ENCODE results near the gene POU2F1.
A peak's percentile ranks its signal among the peaks of the same experiment; 100 is the strongest.
"Not testable (repeated sequence)": the region's sequence is repeated elsewhere in the genome, so short reads cannot be mapped to it uniquely, and the experiment has no call there.

Gene POU2F1

GRCh38 chr1:167205306-167206050 lies 15.2 kb upstream of the POU2F1 start:
- not testable (repeated sequence) for DNase-seq (ENCODE audit: low read depth)

DNA sequence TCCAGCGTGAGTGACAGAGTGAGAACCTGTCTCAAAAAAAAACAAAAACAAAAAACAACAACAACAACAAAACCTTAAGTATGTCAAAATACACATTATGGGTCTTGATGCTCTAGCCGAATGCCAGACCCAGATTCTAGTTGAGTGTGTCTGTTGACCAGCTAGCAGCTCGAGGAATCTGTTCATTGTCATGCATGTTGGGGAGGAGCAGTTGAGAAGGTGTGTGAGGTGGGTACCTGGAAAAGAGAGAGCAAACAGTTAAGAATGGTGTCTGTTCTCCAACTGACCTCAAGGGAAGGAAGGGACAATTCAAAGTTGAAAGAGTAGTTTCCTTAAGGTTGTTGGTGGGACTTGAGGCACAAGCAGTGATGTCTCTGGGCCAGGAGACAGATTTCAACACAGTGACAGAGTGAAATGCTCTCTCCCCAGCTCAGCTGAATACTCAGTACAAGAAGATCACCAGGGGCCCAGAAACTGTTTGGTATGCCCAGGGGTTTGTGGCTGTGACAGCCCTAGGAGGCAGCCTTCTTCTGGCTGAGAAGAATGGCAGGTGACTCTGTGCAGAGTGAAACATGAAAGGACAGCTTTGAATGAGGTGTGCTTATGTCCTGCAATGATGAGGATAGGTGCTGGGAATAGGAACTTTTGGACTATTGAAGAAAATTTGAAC lies 14.4 kb upstream of the POU2F1 start:
- DNase-seq (ENCODE audit: low read depth) = no peak

DNA sequence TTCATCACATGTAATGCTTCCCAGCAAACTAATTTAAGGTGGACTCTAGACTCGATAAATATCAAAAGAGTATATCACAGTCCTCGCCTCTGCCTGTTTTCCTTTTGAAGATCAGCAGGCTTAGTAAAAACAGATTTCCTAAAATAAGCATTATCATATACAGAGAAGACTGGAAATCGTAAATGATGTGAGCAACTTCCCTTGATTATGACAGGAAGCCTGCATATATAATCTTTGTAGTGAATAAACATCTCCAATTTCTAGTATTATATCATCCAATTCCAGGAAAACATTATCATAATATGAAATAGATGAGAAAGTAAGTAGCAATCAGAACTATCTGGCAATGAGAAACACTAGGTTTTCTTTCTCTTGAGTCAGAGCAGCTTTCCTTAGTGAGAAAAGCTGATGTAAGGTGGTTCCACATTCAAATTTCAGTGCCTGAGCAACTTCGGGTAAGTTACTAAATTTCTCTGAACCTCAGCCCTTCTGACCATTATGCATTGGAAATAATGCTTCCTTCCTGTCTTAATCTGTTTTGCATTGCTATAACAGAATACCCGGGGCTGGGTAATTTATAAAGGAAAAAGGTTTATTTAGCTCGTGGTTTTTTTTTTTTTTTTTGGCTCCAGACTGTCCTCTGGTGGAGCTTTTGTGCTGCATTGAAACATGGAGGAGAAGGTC lies 12.6 kb upstream of the POU2F1 start:
- no peak for DNase-seq (ENCODE audit: low read depth)

DNA sequence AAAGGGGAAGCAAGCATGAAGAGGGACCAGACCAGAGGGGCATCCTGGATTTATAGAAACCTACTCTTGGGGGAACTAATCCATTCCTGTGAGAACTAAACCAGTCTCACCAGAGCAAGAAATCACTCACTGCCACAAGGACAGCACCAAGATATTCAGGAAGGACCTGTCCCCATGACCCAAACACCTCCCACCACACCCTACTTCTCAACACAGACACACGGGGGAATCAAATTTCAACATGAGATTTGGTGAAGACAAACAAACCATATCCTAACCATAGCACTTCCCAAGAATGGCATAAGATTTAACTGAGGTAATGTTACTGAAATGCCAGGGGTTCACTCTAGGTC lies 12.1 kb upstream of the POU2F1 start:
- DNase-seq (ENCODE audit: low read depth) = no peak

- no peak for DNase-seq (ENCODE audit: low read depth)
Measured at GRCh38 chr1:167209044-167209443, 11.6 kb upstream of the POU2F1 start.

DNA sequence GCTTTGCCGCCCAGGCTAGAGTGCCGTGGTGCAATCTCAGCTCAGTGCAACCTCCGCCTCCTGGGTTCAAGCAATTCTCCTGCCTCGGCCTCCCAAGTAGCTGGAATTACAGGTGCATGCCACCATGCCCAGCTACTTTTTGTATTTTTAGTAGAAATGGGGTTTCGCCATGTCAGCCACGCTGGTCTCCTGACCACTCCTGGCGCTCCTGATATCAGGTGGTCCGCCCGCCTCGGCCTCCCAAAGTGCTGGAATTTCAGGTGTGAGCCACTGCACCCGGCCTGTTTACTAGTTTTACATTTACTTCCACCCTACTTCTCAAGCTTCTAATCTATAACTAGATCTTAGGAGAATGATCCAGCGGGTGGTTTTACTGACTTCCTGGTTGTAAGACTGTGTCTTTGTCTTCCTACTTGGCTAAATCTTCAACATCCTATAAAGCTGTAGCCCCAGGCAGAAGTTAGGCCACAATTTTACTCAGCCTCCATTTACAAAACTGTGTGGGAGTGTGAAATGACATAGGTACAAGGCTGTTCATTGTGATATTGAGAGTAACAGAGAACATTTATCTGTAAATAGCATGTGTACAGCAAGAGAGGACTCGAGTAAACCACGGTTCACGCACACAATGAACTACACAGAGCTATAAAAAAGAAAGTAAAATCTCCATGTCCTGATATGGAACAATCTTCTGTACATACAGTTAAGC lies 9.6 kb upstream of the POU2F1 start:
- DNase-seq (ENCODE audit: low read depth) = no peak

DNA sequence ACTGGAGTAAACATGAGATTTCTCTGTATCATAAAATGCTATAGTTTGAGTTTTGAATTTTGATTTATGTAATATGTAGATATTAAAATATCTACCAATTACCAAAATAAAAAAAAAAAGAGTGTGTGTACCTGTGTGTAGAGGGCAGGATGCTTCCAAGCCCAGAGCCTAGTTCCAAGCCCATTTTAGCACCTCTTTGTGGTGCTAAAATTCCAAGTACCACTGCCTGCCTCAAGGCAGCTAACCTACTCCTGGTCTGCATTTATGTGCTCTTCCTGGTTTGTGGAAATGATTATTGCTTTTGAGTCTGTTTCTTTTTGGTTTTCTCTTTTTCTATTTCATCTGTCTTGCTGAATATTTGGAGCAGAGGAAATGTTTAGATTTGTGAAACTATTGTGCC lies 8.7 kb upstream of the POU2F1 start:
- no peak for DNase-seq (ENCODE audit: low read depth)

DNA sequence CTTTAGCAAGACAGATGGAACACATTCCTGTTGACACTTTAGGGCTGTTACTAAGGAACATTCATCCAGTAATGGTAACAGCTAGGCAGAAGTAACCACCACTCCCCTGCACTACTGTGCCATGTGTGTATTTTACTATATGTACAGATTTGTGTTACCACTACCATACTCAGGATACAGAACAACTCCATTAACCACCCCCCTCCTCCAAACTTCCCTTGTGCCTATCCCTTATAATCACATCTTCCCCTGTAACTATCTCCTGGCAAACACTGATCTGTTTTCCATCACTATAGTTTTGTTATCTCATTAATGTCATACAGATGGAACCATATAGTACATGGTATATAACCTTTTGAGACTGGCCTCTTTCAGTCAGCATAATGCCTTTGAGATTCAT lies 3.9 kb upstream of the POU2F1 start:
- DNase-seq (ENCODE audit: low read depth) = no peak

- DNase-seq (ENCODE audit: low read depth) = no peak
Measured at GRCh38 chr1:167219194-167219593, 1.5 kb upstream of the POU2F1 start.

DNA sequence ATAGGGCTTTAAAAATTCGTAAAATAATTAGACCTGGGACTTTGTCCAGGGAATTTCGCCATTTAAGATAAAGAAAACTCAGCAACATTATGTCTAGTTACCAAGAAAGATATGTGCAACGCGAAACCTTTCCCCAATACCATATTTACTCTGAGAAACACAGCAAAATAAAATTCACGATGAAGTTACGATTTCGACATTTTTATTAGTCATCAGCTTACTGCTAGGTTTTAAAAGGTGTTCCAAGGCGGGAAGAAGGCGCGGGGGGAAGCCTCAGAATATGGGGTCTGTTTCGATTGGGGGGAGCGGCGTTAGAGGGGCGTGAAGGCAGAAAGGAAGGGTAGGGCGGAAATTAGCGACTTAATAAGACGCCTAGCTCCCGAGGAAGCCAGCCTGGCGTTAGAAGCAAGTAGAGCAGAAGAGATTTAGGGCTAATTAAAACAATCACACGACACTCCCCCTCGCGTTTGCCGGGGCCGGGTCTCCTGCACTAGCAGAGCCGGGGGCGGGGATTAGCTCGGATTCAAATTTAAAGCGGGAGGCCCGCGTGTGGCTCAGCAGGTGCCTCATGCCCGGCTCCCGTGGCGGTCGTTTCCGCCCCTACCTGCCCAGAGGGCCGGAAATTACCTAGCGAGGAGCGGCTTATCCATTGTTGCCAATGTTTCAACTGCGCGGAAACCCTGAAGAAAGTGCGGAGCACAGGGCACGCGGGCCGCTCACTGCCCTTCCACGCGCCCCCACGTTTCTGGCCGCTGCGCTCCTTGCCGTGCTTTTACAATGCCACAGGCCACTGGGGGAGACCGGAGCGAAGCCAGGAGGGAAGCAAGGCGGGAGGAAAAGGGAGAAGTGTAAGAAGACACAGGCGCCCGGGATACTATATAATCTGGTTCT lies 795 bp upstream of the POU2F1 start:
- DNase-seq (ENCODE audit: low read depth) = peak; percentile 20

DNA sequence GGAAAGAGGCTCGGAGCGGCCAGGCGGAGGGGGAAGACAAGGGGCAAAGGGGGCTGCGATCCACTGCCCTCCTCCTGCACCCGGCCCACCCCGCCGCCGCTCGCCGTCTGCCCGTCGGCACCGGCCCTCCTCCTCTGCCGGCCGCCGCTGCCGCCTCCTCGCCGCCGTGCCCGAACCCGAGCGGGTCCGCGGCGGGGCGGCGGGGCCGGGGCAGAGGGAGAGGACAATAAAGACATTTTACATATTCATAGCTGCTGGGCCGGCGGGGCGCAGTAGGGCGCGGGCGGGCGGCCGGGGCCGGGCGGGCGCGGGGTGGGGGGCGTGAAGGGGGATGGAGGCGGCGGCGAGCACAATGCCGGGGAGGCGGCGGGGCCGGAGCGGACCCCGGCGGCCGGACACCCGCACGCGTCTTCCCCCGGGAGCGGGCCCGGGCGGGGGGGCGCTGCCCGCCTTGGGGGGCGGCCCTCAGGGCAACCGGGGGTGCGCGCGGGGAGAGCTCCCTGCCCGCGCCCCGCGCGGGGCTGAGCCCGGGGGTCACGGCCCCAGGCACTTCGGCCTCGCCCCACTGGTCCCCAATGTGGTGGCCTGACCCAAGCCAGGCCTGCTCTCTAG lies 546 bp downstream of the POU2F1 start:
- DNase-seq (ENCODE audit: low read depth) = no peak

- DNase-seq (ENCODE audit: low read depth) = peak; percentile 39
Measured at GRCh38 chr1:167221738-167222610, 1.3 kb downstream of the POU2F1 start.

GRCh38 chr1:167223144-167224103 lies 2.7 kb downstream of the POU2F1 start:
- DNase-seq (ENCODE audit: low read depth) = no peak

- not testable (repeated sequence) for DNase-seq (ENCODE audit: low read depth)
Measured at GRCh38 chr1:167224734-167225235, 4.1 kb downstream of the POU2F1 start.

GRCh38 chr1:167225920-167226319 lies 5.2 kb downstream of the POU2F1 start:
- DNase-seq (ENCODE audit: low read depth) = no peak

DNA sequence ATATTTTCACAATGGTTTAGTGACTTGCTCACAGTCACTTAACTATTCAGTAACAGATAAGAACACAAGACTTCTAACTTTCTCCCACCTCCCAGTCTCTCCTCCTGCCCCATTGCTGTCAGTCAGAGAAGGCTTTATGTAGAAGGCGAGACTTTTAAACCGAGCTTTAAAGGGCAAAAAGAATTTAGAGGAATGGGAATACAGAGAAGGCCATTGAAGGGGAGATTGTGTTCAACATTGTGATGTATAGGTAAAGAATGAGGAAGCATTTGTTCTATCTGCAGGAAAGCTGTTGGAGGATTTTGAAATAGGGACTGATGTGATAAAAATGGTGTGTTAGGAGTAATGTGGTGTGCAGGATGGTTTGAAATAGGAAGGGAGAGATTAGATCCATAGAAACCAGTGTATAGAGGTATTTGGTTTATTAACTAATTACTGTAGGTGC lies 7.3 kb downstream of the POU2F1 start:
- DNase-seq (ENCODE audit: low read depth) = no peak

DNA sequence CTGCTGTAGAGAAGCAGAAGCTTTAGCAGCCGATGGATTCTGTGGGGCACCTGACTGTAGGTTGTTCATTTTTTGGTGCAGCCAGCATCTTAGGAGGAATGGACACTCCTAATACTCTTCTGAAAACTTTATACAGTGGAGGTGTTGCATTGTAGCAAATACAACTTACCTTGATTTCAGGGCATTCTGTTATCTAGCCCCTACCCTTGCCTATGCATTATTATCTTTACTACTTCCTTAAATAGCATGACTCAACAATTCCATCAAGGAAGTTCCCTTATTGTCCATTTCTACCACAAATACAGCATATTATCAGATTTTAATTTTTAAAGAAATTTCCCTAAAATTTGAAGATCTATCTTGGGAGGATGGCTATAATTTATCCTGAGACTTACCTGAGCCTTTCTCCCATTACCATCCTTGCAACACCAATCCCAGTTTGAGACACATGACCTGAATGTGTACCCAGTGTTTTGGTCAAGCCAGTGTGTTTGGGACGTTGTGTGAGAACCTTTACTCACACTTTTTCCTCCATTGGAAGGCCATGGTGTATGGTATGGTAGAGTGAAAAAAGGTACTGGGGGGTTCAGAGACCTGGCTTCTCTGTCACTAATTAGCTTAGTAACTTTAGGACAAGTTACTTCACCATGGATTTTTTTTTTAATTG lies 9.2 kb downstream of the POU2F1 start:
- no peak for DNase-seq (ENCODE audit: low read depth)

DNA sequence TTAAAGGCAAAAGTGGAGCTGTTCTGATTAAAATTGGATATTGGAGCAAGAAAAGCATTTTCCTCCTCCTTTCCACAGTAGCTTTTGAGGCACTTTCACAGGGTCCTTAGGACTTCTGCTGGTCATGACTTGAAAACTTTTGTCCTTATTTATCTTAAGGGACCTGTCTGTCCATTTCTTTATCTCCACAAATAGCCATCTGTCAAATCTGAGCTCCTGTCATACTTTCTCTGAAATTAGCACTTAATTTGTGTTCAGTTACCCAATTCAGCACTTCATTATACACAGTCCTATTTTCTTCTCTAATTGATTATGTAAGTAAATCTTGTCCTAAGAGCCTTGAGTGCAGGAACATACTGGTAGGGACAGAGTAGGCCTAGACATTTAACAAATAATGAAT lies 9.8 kb downstream of the POU2F1 start:
- DNase-seq (ENCODE audit: low read depth) = no peak

All from HS-27A (cell line).